ENCODE results near the gene BCL2L11. TPM values are rescaled to one million over a fixed set of nuclear protein-coding genes. Genes with fewer than 3 reads are reported as not detected.

Gene BCL2L11
- total and polyA plus RNA-seq, 8 donors = 16.7 to 35.7 (median 27.5) TPM

GRCh38 chr2:111169924-111170323 lies 49.2 kb downstream of the BCL2L11 start:
- no peaks in the 10 kb centered on the region for H3K9me3 ChIP-seq
- H3K27me3 ChIP-seq = peaks cover 0 to 10% of the 10 kb centered on the region in 2 donors
- intact Hi-C loops (cut with DNase I) = no loop called here
- no peak overlapping the region for H3K27ac ChIP-seq
- TF ChIP-seq, protein P1, sequence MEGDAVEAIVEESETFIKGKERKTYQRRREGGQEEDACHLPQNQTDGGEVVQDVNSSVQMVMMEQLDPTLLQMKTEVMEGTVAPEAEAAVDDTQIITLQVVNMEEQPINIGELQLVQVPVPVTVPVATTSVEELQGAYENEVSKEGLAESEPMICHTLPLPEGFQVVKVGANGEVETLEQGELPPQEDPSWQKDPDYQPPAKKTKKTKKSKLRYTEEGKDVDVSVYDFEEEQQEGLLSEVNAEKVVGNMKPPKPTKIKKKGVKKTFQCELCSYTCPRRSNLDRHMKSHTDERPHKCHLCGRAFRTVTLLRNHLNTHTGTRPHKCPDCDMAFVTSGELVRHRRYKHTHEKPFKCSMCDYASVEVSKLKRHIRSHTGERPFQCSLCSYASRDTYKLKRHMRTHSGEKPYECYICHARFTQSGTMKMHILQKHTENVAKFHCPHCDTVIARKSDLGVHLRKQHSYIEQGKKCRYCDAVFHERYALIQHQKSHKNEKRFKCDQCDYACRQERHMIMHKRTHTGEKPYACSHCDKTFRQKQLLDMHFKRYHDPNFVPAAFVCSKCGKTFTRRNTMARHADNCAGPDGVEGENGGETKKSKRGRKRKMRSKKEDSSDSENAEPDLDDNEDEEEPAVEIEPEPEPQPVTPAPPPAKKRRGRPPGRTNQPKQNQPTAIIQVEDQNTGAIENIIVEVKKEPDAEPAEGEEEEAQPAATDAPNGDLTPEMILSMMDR (IDR thresholded peaks at IDR 0.05) = no peak
- no peak for DNase-seq
- H3K36me3 ChIP-seq = peaks cover 0 to 20% of the 10 kb centered on the region in 2 donors
- H3K4me3 ChIP-seq = no peak overlapping the region
- H3K4me1 ChIP-seq = no peaks in the 10 kb centered on the region
- ATAC-seq = no peak

GRCh38 chr2:111171337-111171930 lies 50.7 kb downstream of the BCL2L11 start:
- ATAC-seq (no peak), DNase-seq (no peak)
- Histone ChIP-seq H3K27ac (no peak overlapping the region), H3K9me3 (no peaks in the 10 kb centered on the region), H3K36me3 (peaks cover 0 to 6% of the 10 kb centered on the region in 2 donors), H3K27me3 (peaks cover 0 to 15% of the 10 kb centered on the region in 2 donors), H3K4me3 (no peak overlapping the region), H3K4me1 (no peaks in the 10 kb centered on the region)
- intact Hi-C loops (cut with DNase I) = no loop called here
- TF ChIP-seq, protein P1 (IDR thresholded peaks at IDR 0.05) = no peak

- no peak overlapping the region for H3K4me3 ChIP-seq
- DNase-seq (no peak), ATAC-seq (no peak)
- no peaks in the 10 kb centered on the region for H3K9me3 ChIP-seq
- H3K27ac ChIP-seq = no peak overlapping the region
- TF ChIP-seq, protein P1 (IDR thresholded peaks at IDR 0.05) = no peak
- no peaks in the 10 kb centered on the region for H3K4me1 ChIP-seq
- H3K36me3 ChIP-seq = no peaks in the 10 kb centered on the region
- intact Hi-C loops (cut with DNase I) = no loop called here
- H3K27me3 ChIP-seq = peaks cover 0 to 15% of the 10 kb centered on the region in 2 donors
These were observed 52.0 kb downstream of the BCL2L11 start for GRCh38 chr2:111172666-111173065.

GRCh38 chr2:111173338-111173737 lies 52.6 kb downstream of the BCL2L11 start:
- Histone ChIP-seq H3K27ac (no peak overlapping the region), H3K4me3 (no peak overlapping the region), H3K4me1 (no peaks in the 10 kb centered on the region), H3K36me3 (no peaks in the 10 kb centered on the region), H3K27me3 (peaks cover 0 to 15% of the 10 kb centered on the region in 2 donors), H3K9me3 (no peaks in the 10 kb centered on the region)
- TF ChIP-seq, protein P1 (IDR thresholded peaks at IDR 0.05) = no peak
- intact Hi-C loops (cut with DNase I) = no loop called here
- ATAC-seq (no peak), DNase-seq (no peak)

DNA sequence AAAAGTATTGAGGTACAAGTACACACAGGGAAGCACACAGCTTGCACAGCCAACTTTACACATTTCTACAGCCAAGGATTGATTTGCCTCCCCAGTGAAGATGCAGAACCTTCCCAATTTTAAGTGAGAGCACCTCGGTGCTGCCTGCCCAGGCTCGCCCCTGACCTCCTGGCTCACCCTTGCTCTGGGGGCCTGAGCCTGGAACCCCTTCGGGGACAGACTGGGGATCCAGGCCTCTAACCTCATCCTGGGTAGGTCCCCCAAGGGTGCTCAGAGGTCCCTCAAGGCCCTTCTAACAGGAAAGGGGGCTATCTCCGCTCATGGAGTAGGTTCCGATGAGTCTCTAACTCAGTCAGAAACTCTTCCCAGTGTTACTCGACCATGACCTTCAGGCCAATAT lies 53.1 kb downstream of the BCL2L11 start:
- no peaks in the 10 kb centered on the region for H3K4me1 ChIP-seq
- no peak for ATAC-seq
- H3K36me3 ChIP-seq = no peaks in the 10 kb centered on the region
- peaks cover 0 to 15% of the 10 kb centered on the region in 2 donors for H3K27me3 ChIP-seq
- H3K27ac ChIP-seq = no peak overlapping the region
- H3K9me3 ChIP-seq = no peaks in the 10 kb centered on the region
- DNase-seq = no peak
- intact Hi-C loops (cut with DNase I) = no loop called here
- H3K4me3 ChIP-seq = no peak overlapping the region
- TF ChIP-seq, protein P1 (IDR thresholded peaks at IDR 0.05) = no peak

Data from left lung (tissue), 10 donors.